Amygdala (tissue), 56 donors: ENCODE results near the gene FOXP3.
A peak's percentile ranks its signal among the peaks of the same experiment; 100 is the strongest.
"Not testable (repeated sequence)": the region's sequence is repeated elsewhere in the genome, so short reads cannot be mapped to it uniquely, and the experiment has no call there.

ENCODE experiments used
- DNase-seq, 56 donors: peaks; one replicate each; lab custom pipeline; 2025; lab: John Stamatoyannopoulos, UW

FOXP3 gene

GRCh38 chrX:49264460-49264859, at the start of gene FOXP3:
Gene FOXP3 (minus strand): TSS chrX:49264710. CDS start chrX:49258505, 6,205 bp downstream.
- DNase-seq = no peak

DNA sequence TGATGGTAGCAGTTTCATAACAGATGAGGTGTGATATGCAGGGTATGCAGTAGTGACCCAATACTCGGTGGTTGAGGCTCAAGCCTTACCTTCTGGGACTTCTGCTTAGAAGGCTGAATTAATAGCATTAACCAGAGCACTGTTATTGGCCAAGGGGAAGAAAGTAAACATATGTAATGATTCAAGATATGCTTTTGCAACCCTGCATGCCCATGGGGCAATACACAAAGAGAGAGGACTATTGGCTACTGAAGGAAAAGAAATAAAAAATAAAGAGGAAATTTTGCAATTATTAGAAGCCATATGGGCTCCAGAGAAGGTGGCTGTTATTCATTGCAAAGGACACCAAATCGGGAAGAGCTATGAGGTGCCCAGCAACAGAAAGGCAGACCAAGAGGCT, 47.7 kb upstream of the FOXP3 start:
- DNase-seq = no peak

DNA sequence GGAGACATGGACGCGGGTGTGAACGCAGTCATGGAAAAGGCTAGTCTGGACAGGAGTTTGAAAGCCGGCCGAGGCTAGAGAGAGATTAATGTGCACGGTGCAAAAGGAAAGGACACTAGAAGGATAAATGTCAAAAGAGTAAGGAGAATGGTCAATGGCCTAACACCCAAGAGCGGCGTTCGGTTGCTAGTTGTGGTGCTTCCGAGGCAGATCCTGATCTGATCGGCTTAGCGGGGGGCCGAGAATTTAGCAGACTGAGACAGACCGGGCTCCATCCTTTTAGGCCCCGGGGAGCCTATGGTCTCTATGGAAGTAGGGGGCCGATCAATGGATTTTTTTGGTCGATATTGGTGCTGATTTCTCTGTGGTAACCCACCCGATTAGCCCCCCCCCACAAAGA, 45.9 kb upstream of the FOXP3 start:
- no peak for DNase-seq

- DNase-seq = no peak
Measured at GRCh38 chrX:49309401-49309981, 45.0 kb upstream of the FOXP3 start.

DNA sequence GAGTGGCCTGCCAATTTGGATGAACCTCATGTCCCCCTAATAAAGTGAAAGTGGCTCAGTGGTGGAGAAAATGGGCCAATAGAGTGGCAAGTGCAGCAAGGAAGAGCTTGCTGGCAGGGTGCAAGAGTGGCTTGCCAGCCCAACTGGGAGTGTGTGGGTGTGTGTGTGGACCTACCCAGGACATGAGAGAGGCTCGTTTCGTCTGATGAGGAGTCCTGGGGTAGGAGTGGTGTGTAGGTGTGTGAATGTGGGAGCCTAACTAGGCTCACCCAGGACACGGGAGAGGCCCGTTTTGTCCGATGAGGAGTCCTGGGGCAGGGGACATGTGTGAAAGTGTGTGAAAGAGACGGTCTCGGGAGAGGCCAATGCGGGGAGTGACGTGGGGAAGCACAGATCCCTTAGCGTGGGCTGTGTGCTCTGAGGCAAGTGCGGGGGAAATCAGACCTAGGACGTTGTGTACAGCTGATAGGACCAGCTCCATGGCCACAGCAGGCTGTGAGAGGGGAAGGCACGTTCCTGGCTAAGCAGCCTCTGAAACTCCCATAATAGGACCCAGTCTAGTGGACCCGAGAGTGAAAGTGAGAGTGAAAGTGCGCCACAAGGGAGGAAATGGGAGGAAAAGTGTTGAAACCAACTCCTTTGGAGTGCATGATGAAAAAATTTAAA, 44.2 kb upstream of the FOXP3 start:
- DNase-seq = peak in 2 of 56 donors; percentile 1 to 2

GRCh38 chrX:49307775-49308174, 43.3 kb upstream of the FOXP3 start:
- not testable (repeated sequence) for DNase-seq

GRCh38 chrX:49303346-49303745, 38.8 kb upstream of the FOXP3 start, which contains the start of gene GAGE10:
Gene GAGE10 (plus strand): TSS chrX:49303646. CDS start chrX:49304860, 1,214 bp downstream.
- no peak for DNase-seq

DNA sequence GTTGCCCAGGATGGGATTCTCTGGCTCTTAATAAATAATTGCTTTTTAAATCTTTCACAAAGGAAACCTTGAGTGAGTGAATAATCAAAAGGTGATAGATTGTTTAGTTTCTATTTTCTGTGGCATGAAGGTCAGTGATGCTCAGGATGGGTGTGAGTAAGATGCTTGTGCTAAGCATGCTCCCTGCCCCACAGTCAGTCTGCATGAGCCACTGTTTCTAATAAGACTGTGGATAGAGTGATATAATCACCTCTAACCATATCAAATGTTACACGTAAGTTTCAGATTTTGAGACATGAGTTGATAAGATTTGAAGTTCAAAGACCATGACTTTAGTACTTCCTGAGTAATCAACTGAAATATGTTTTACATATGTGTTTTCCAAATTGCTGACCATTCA, 36.2 kb upstream of the FOXP3 start:
- DNase-seq = no peak

- not testable (repeated sequence) for DNase-seq
Measured at GRCh38 chrX:49299293-49299692, 34.8 kb upstream of the FOXP3 start.

- no peak for DNase-seq
Measured at GRCh38 chrX:49292400-49293362, 28.2 kb upstream of the FOXP3 start.

GRCh38 chrX:49291615-49292337, 27.3 kb upstream of the FOXP3 start:
- peak in 20 of 56 donors; percentile 1 to 59 (median 14) for DNase-seq

DNA sequence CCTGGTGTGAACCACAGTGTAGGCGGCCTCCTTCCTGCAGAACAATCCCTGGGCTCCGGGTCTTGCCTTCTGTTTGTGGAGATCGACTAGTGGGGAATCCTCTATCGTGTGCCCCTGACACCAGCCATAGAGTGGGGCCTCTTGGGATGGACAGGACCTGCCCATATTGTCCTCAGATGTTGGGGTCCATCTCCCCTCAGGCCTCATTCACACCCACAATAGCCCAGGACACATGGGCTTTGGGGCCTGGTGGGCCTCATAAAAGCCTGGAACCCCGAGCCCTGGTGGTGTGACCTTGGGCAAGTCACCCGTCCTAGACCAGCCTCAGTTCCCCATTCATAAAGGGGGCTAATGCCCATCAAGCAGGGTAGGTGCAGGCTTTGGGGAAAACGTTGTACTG, 25.7 kb upstream of the FOXP3 start:
- DNase-seq = no peak

DNA sequence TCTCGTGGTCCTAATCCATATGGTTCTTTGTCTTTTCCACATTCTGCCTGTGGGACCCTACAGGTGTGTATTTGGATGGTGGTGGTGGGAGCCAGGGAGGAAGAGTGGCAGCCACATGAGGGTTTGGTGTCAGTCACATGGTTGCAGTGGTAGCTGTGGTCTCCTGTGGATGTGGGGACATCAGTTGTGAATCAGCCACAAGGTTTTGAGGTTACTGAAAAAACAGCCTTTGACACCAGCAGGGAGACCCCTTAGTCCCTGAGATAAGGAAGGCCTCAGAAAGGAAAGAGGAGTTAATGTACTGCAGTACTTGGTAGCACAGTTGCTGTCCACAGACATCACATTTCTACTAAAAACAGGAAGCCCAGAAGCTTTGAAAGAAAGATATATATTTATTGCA, 23.2 kb upstream of the FOXP3 start:
- no peak for DNase-seq

DNA sequence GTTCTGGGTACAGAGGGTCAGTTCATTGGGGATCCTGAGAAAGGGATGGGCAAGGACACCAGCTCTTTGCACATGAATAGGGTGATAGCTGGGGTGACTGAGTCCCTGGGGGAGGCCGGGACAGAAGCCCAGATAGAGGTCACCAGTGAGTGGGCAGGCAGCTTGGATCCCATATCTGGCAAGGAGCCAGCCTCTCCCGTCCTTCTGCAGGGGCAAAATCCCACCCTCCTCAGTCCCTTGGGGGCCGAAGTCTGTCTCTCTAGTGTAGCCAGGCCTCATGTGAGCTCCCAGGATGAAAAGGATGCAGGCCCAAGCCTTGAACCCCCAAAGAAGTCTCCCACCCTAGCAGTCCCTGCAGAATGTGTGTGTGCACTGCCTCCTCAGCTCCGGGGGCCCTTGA, 22.1 kb upstream of the FOXP3 start:
- no peak for DNase-seq

GRCh38 chrX:49286136-49286535, 21.6 kb upstream of the FOXP3 start:
- DNase-seq = no peak

- no peak for DNase-seq
Measured at GRCh38 chrX:49284212-49284611, 19.7 kb upstream of the FOXP3 start.

GRCh38 chrX:49282647-49283011, 18.1 kb upstream of the FOXP3 start:
- DNase-seq = peak in 2 of 56 donors; percentile 6 to 24

DNA sequence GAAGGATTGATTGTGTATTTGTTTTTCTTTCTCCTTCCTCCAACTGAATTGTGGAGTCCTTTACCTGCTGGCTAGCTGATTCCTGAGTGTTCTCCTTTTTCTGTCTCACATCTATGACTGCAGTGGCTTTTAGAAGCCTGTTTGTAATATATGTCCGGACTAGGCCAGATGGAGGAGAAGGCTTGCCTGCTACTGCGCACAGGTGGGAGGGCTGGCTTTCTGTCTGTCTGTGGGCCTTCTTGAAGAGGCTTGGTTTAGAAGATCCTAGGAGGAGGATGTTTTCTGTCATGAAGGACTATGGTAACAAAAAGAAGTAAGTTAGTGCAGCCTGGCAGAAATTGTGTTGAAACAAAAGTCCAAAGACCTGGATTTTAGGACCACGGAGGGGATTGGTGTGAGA, 13.6 kb upstream of the FOXP3 start:
- no peak for DNase-seq

- DNase-seq = no peak
Measured at GRCh38 chrX:49277535-49277830, 13.0 kb upstream of the FOXP3 start.

DNA sequence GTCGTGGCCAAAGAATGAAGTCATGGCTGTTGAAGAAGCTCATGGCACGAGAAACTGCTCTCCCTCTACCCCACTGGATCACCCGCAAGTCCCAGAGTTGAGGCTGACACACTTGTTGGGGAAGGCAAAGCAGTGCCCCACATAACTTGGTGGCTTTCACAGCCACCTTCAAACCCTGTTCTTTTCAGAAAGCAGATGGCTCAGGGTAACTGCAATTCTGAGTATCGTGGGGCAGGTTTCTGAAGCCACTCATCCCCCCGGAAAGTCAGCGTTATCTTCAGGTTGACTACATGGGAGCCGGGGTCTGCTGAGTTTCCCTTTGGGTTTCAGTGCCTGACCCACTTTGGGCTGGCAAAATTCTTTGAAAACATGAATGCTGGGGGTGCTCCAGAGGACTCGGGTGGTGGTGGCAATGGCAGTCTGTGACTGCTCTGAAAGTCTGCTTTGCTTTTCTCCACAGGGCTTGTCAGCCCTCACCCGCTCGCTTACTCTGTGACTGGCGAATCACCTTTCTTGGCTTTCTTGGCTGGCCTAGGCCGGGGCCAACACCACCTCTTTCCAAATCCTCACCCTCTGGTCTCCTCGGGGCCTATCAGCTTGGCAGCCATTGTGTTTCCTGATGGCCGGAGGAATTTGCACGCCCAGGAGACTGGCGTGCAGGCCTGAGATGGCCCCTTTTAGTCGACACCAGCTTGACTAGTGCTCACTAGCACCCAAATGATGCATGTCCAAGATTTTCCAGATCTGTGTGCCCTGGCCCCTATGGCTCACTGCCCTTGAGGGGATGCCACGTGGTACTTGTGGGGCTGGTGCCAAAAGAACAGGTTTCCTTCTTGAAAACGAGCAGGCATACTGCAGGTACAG, 12.4 kb upstream of the FOXP3 start:
- DNase-seq = peak in 1 of 56 donors; percentile 11
